Parathyroid adenoma (tissue), 2 donors: ENCODE measurements around the gene BAIAP2.

Experiments
- H2AFZ ChIP-seq: fragments of 300-600 bp; sonication (generic); one replicate; pipeline ENCODE4 v1.7.0; 2017; ENCODE audit warnings: antibody characterized with exemption, mild to moderate bottlenecking
- H3K27ac ChIP-seq: fragments of 300-600 bp; sonication (generic); one replicate; pipeline ENCODE4 v1.7.0; 2017
- H3K27me3 ChIP-seq: fragments of 300-600 bp; sonication (generic); one replicate; pipeline ENCODE4 v1.7.0; 2017; ENCODE audit warnings: low read length; ENCODE audit not compliant: control insufficient read depth, insufficient read depth
- H3K36me3 ChIP-seq: fragments of 300-600 bp; sonication (generic); one replicate; pipeline ENCODE4 v1.7.0; 2017; ENCODE audit warnings: low read length; ENCODE audit not compliant: control insufficient read depth, insufficient read depth
- H3K4me1 ChIP-seq: fragments of 300-600 bp; sonication (generic); one replicate; pipeline ENCODE4 v1.7.0; 2017; ENCODE audit warnings: control low read depth
- H3K4me2 ChIP-seq: fragments of 300-600 bp; sonication (generic); one replicate; pipeline ENCODE4 v1.7.0; 2017; ENCODE audit warnings: low read length
- H3K4me3 ChIP-seq: fragments of 300-600 bp; sonication (generic); one replicate; pipeline ENCODE4 v1.7.0; 2017; ENCODE audit warnings: low read depth, low read length
- H3K79me2 ChIP-seq: fragments of 300-600 bp; sonication (generic); one replicate; pipeline ENCODE4 v1.7.0; 2017; ENCODE audit warnings: control low read depth
- H3K9ac ChIP-seq: fragments of 300-600 bp; sonication (generic); one replicate; pipeline ENCODE4 v1.7.0; 2017; ENCODE audit warnings: mild to moderate bottlenecking
- H3K9me3 ChIP-seq: fragments of 300-600 bp; sonication (generic); one replicate; pipeline ENCODE4 v1.7.0; 2017; ENCODE audit warnings: low read length; ENCODE audit not compliant: control insufficient read depth
- TF ChIP-seq, protein P1 (sequence below): fragments of 300-600 bp; sonication (generic); IDR thresholded peaks from one replicate; pipeline ENCODE4 v1.7.0; 2017; ENCODE audit warnings: antibody characterized with exemption, mild to moderate bottlenecking
- donor health status: primary hyperparathyroidism.

The BAIAP2 gene

DNA sequence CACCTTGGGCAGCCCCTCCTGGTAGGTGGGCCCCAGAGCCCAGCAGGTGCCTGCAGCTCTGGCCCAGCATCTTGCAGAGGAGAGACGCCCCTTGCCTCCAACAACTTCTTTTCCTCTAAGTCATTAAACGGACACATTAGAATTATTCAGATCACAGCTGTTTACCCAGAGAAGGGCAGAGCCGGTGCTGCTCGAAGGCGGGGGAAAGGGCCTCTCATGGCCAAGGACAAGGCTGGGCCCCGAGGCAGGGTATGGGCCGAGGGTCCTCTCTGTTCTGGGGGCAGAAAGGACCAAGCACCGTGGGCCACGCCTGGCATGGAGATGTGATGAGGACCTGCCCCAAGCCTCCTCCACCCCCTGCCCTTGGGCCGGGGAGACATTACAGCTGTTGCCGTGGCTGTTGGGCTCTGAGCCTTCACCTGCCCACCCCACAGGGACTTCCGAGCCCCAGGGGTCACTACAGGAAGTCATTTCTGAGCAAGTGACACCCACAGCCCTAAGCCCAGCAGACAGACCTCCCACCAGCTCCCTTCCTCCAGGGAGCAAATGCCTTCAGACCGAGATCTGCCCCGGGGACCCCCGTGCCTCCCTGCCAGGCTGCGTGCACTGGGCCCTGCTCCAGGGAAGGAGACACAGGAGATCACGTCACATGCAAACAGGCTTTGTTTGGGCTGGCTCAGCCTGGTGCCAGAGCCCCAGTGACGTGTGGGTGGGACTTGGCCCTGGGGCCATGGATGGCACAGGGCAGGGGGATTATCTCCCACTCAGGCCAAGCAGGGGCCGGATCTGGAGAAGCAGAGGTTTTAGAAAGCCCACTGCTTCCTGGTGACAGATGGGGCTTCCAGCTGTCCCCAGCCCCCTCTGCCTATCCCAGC is 129.7 kb downstream of the BAIAP2 start:
- Histone ChIP-seq H3K4me1 (peaks cover 12% of the 10 kb centered on the region), H2AFZ (peak overlapping the region; percentile 89), H3K79me2 (peaks cover 18% of the 10 kb centered on the region), H3K27ac (peak overlapping the region; percentile 85), H3K9ac (peak overlapping the region; percentile 87), H3K36me3 (no peaks in the 10 kb centered on the region), H3K27me3 (no peaks in the 10 kb centered on the region), H3K4me2 (peak overlapping the region; percentile 90), H3K4me3 (peak overlapping the region; percentile 63), H3K9me3 (no peaks in the 10 kb centered on the region)
- TF ChIP-seq, protein P1, sequence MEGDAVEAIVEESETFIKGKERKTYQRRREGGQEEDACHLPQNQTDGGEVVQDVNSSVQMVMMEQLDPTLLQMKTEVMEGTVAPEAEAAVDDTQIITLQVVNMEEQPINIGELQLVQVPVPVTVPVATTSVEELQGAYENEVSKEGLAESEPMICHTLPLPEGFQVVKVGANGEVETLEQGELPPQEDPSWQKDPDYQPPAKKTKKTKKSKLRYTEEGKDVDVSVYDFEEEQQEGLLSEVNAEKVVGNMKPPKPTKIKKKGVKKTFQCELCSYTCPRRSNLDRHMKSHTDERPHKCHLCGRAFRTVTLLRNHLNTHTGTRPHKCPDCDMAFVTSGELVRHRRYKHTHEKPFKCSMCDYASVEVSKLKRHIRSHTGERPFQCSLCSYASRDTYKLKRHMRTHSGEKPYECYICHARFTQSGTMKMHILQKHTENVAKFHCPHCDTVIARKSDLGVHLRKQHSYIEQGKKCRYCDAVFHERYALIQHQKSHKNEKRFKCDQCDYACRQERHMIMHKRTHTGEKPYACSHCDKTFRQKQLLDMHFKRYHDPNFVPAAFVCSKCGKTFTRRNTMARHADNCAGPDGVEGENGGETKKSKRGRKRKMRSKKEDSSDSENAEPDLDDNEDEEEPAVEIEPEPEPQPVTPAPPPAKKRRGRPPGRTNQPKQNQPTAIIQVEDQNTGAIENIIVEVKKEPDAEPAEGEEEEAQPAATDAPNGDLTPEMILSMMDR = no peak

DNA sequence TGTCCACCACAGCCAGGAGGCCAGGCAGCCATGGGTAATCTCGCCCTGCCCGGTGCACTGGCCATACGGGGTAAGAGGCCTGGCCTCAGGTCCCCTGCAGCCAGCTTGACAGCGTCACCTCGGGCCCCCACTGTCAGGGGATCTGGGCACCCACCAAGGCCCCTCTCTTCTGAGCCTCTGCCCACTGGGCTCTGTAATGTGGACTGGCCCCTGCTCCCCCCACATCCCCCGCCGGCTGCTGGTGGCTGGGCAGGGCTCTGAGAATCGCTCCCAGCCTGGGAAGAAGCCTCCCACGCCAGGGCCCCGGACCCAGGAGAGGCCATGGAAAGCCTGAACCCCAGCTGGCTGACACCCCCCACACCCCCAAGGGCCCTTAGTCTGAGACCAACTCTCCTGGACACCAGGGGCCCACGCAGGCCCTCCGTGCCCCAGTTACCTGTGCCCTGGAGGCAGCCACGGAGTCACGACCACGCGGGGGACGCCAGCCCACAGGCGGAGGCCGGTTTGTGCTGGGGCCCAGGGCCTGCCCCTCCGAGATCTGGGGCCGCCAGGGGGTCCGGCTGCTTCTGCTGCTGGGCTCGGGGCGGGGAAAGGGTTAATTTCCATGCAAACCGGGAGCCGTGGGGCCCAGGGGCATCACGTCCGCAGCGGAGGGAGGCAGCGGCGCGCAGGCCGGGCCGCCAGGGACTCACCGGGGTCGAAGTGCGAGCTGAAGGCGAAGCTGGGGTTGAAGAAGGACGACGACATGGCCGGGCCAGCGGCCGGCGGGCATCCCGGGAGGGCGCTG is 130.5 kb downstream of the BAIAP2 start, which contains the start of gene PVALEF:
Gene PVALEF (plus strand): TSS at position 262 of the 787 bp plus-strand sequence. CDS start 15,720 bp downstream, outside the sequence.
- H3K4me2 ChIP-seq = peak within 1 kb of the TSS; percentile 90
- no peaks in the 10 kb centered on the region for H3K9me3 ChIP-seq
- H3K36me3 ChIP-seq = no peaks in the 10 kb centered on the region
- peaks cover 22% of the 10 kb centered on the region for H3K79me2 ChIP-seq
- H3K27ac ChIP-seq = peak within 1 kb of the TSS; percentile 85
- peak within 1 kb of the TSS; percentile 89 for H2AFZ ChIP-seq
- peak within 1 kb of the TSS; percentile 63 for H3K4me3 ChIP-seq
- TF ChIP-seq, protein P1 = no peak
- H3K4me1 ChIP-seq = peaks cover 12% of the 10 kb centered on the region
- H3K27me3 ChIP-seq = no peaks in the 10 kb centered on the region
- peak within 1 kb of the TSS; percentile 87 for H3K9ac ChIP-seq

DNA sequence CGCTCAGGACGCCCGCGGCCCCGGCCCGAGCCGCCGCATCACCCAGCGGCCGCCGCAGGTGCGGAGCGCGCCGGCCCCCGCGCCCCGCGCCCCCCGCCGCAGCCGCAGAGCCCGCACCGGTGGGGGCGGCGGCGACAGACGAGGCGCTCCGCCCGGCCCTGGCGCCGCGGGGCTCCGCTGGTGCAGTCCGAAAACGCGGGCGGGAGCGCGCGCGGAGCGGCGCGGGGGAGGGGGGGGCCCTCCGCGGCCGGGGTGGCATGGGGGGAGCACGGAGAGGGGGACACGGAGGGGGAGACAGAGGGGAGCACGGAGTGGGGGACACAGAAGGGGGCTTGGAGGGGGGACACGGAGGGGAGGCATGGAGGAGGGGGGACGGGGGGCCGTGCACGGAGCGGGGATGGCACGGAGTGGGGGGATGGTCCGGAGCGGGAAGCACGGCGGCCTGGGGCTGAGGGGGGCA is 131.1 kb downstream of the BAIAP2 start, which contains the start of gene AATK:
Gene AATK (minus strand): TSS at position 189 of the 460 bp plus-strand sequence. CDS start 229 bp downstream, outside the sequence.
- Histone ChIP-seq H3K27ac (peak within 1 kb of the TSS; percentile 85), H3K4me1 (peaks cover 12% of the 10 kb centered on the region), H3K4me3 (peak within 1 kb of the TSS; percentile 63), H3K9ac (peak within 1 kb of the TSS; percentile 87), H3K79me2 (peaks cover 22% of the 10 kb centered on the region), H3K27me3 (no peaks in the 10 kb centered on the region), H3K4me2 (peak within 1 kb of the TSS; percentile 90), H2AFZ (peak within 1 kb of the TSS; percentile 92), H3K9me3 (no peaks in the 10 kb centered on the region), H3K36me3 (no peaks in the 10 kb centered on the region)
- TF ChIP-seq, protein P1 = no peak
